Kidney (tissue), 22 donors: Measurements from ENCODE around the gene MAPK10. TPM values are rescaled to one million over a fixed set of nuclear protein-coding genes. Genes with fewer than 3 reads are reported as not detected.
A peak's percentile ranks its signal among the peaks of the same experiment; 100 is the strongest.

Experiments
- DNase-seq, 5 donors: peaks; one replicate each; pipeline ENCODE4 v3.0.0-alpha.2; 2013 to 2020
- FAIRE-seq: peaks from 2 replicates; lab custom pipeline; 2012; peaks lifted over from hg19 to GRCh38; lab: Jason Lieb, UNC
- H3K27ac ChIP-seq, 2 donors: one replicate each; pipeline ENCODE4 v1.7.0; 2013; ENCODE audit warnings: low read depth in 2 of 2, low read length in 2 of 2, inconsistent platforms in 1 of 2
- H3K27me3 ChIP-seq: one replicate; pipeline ENCODE4 v1.7.1; 2013; ENCODE audit warnings: low read length, inconsistent platforms; ENCODE audit not compliant: control insufficient read depth, insufficient read depth
- H3K36me3 ChIP-seq, 3 donors: one replicate each; pipeline versions ENCODE4 v1.7.0 to v1.7.1; 2013; ENCODE audit warnings: low read length in 3 of 3, control low read depth in 1 of 3, inconsistent platforms in 1 of 3; ENCODE audit not compliant: insufficient read depth in 3 of 3, control insufficient read depth in 2 of 3
- H3K4me1 ChIP-seq, 3 donors: one replicate each; pipeline versions ENCODE4 v1.7.0 to v1.7.1; 2013; ENCODE audit warnings: low read length in 3 of 3, inconsistent platforms in 1 of 3, low read depth in 1 of 3; ENCODE audit not compliant: control insufficient read depth in 2 of 3, insufficient read depth in 2 of 3
- H3K4me3 ChIP-seq, 3 donors: one replicate each; pipeline versions ENCODE4 v1.7.0 to v1.8.1; 2013; ENCODE audit warnings: low read length in 3 of 3, control low read depth in 1 of 3, inconsistent platforms in 1 of 3
- H3K9ac ChIP-seq, 3 donors: one replicate each; pipeline versions ENCODE4 v1.7.0 to v1.7.1; 2013; ENCODE audit warnings: low read length in 3 of 3, control low read depth in 1 of 3, inconsistent platforms in 1 of 3
- H3K9me3 ChIP-seq, 3 donors: one replicate each; pipeline versions ENCODE4 v1.7.0 to v1.7.1; 2013; ENCODE audit warnings: low read length in 3 of 3, control low read depth in 1 of 3, inconsistent platforms in 1 of 3; ENCODE audit not compliant: control insufficient read depth in 2 of 3, insufficient read depth in 1 of 3
- intact Hi-C: fragments of 100-400 bp; cut with DNase I; formaldehyde crosslinking; loops from one replicate; pipeline ENCODE4 v1.11.1; 2022
- long read RNA-seq, 10 donors: library from polyadenylated mRNA in 1 of 10; unstranded in 1 of 10; transcript quantifications; one replicate each; pipeline ENCODE4 v2.0.0 and lab custom pipeline, GENCODE V29; 2021 to 2026
- polyA plus RNA-seq: library from polyadenylated mRNA; stranded (reverse); fragments of 350-450 nt; fragmentation: Illumina TruSeq; extraction: RNeasy Lipid Tissue Mini Kit (QIAGEN cat#74804); gene quantifications from one replicate; pipeline ENCODE4 v1.2.3, GENCODE V29; 2014; ENCODE audit warnings: low read depth, low replicate concordance; ENCODE audit not compliant: insufficient read depth
- total RNA-seq: library from RNA; stranded (reverse); fragmentation: NEBNext Ultra II Directional; extraction: Animal tissue kit (Norgen Biotek cat#: 25700); gene quantifications from one replicate; pipeline ENCODE4 v1.2.1, GENCODE V29; 2021
- TF ChIP-seq, protein P1 (sequence below): IDR thresholded peaks from 3 replicates; pipeline ENCODE4 v1.5.1; 2012; ENCODE audit warnings: mild to moderate bottlenecking, moderate library complexity, borderline replicate concordance; ENCODE audit not compliant: insufficient read depth; ENCODE audit errors: extremely low read depth
- donor health status: control.
- donor health status: control.
- donor health status: control.
- donor health status: control.
- donor health status: control.
- donor health status: DM: yes; HTN: yes; CAD: no.
- donor health status: Normal renal cell carcinoma (clear cell type).

Gene MAPK10
- 54.5 TPM for total RNA-seq
- polyA plus RNA-seq = 27.6 TPM
- long read RNA-seq, donor 1, partial matches to known transcripts = 44 of 46 reads
- long read RNA-seq, donor 1, other reads (novel, unspliced or antisense) = 0 of 46 reads
- long read RNA-seq, donor 2, partial matches to known transcripts = 156 of 156 reads
- long read RNA-seq, donor 2, other reads (novel, unspliced or antisense) = 0 of 156 reads
- long read RNA-seq, donor 3, full-length matches to known transcripts = 5 of 5 reads
- long read RNA-seq, donor 3, partial matches to known transcripts = 0 of 5 reads
- long read RNA-seq, donor 3, other reads (novel, unspliced or antisense) = 0 of 5 reads
- long read RNA-seq, donor 4, full-length matches to known transcripts = 2 of 94 reads
- long read RNA-seq, donor 4, partial matches to known transcripts = 92 of 94 reads
- long read RNA-seq, donor 4, other reads (novel, unspliced or antisense) = 0 of 94 reads
- long read RNA-seq, donor 5 = 0 reads
- long read RNA-seq, donor 6, partial matches to known transcripts = 78 of 90 reads
- long read RNA-seq, donor 6, other reads (novel, unspliced or antisense) = 12 of 90 reads
- long read RNA-seq, donor 7, partial matches to known transcripts = 7 of 26 reads
- long read RNA-seq, donor 7, other reads (novel, unspliced or antisense) = 18 of 26 reads
- long read RNA-seq, donor 8, partial matches to known transcripts = 60 of 62 reads
- long read RNA-seq, donor 8, other reads (novel, unspliced or antisense) = 0 of 62 reads
- long read RNA-seq, donor 9, partial matches to known transcripts = 5 of 6 reads
- long read RNA-seq, donor 9, other reads (novel, unspliced or antisense) = 0 of 6 reads
- long read RNA-seq, donor 10, partial matches to known transcripts = 0 of 1 reads
- long read RNA-seq, donor 10, other reads (novel, unspliced or antisense) = 0 of 1 reads

DNA sequence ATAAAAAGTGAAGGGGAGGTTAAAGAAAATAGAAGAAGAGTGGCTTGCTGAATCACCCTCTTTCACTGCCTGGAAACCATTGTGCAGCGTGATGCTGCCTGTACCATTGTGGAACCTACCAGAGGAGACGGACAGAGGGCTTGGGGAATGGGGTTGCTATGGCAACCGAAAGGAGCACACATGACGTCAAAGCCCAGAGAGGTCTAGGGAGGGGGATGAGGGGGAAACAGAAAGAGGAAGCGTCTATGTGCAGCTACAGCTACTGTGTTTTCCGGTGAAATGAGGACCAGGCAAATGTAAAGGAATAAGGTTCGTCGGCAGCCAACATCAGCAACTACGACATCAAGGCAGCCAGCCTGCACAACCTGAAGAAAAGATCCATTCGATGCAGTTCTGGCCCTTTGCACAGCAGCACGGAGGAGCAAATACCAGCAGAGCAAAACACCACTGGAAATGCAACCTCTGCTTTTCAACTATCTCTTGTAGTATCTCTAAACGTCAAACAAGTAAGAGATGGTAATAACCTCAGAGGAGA, at the start of gene MAPK10:
Gene MAPK10 (minus strand): TSS at position 110 of the 535 bp plus-strand sequence.
- DNase-seq = peak; percentile 83 to 95 (median 89)
- Histone ChIP-seq H3K9me3 (no peaks in the 10 kb centered on the region), H3K36me3 (no peaks in the 10 kb centered on the region), H3K27ac (peak within 1 kb of the TSS in 1 of 2 donors; percentile 16), H3K27me3 (no peaks in the 10 kb centered on the region), H3K9ac (peak within 1 kb of the TSS; percentile 24 to 59 (median 53)), H3K4me1 (peaks cover 4 to 11% (median 5%) of the 10 kb centered on the region in 3 donors), H3K4me3 (peak within 1 kb of the TSS; percentile 70 to 85 (median 75))
- FAIRE-seq = no peak
- intact Hi-C loops = no loop called here
- TF ChIP-seq, protein P1, sequence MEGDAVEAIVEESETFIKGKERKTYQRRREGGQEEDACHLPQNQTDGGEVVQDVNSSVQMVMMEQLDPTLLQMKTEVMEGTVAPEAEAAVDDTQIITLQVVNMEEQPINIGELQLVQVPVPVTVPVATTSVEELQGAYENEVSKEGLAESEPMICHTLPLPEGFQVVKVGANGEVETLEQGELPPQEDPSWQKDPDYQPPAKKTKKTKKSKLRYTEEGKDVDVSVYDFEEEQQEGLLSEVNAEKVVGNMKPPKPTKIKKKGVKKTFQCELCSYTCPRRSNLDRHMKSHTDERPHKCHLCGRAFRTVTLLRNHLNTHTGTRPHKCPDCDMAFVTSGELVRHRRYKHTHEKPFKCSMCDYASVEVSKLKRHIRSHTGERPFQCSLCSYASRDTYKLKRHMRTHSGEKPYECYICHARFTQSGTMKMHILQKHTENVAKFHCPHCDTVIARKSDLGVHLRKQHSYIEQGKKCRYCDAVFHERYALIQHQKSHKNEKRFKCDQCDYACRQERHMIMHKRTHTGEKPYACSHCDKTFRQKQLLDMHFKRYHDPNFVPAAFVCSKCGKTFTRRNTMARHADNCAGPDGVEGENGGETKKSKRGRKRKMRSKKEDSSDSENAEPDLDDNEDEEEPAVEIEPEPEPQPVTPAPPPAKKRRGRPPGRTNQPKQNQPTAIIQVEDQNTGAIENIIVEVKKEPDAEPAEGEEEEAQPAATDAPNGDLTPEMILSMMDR = no peak

DNA sequence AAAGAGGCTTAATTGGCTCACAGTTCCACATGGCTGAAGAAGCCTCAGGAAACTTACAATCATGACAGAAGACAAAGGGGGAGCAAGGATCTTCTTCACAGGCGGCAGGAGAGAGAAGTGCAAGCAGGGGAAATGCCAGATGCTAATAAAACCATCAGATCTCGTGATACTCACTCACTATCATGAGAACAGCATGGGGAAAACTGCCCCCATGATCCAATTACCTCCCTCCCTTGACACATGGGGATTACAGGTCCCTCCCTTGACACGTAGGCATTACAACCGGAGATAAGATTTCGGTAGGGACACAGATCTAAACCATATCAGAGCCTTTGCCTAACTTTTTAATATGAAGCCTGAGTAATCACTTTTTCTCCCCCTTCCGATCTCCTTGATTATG, 43.7 kb upstream of the MAPK10 start:
- no peak for FAIRE-seq
- intact Hi-C loops = no loop called here
- H3K27ac ChIP-seq = no peak overlapping the region
- H3K9ac ChIP-seq = no peak overlapping the region
- peak in 2 of 5 donors; percentile 16 to 17 for DNase-seq
- no peaks in the 10 kb centered on the region for H3K36me3 ChIP-seq
- TF ChIP-seq, protein P1 = no peak
- peaks cover 0 to 1% (median 0%) of the 10 kb centered on the region in 3 donors for H3K9me3 ChIP-seq
- no peaks in the 10 kb centered on the region for H3K4me1 ChIP-seq
- no peaks in the 10 kb centered on the region for H3K27me3 ChIP-seq
- H3K4me3 ChIP-seq = no peak overlapping the region

DNA sequence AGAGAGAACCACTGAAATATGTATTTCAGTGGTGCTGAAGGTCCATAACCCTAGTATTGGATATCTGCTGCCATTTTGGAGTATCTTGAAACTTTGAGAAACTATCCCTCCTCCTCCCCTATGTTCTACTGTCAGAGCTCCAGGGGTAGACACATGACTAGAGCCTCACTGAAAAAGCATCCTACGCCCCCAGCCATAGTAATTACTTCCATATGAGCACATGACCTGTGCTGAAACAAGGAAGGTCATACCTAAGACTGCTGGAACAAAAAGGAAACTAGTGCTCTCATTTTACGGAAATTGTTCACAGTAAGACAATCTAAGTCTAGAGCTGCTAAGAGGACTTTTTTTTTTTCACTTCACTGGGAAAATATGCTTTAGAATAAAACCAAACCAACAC, 42.0 kb upstream of the MAPK10 start:
- peaks cover 0 to 1% (median 0%) of the 10 kb centered on the region in 3 donors for H3K9me3 ChIP-seq
- TF ChIP-seq, protein P1 = no peak
- no peak overlapping the region for H3K4me3 ChIP-seq
- H3K9ac ChIP-seq = no peak overlapping the region
- intact Hi-C loops = no loop called here
- no peak overlapping the region for H3K27ac ChIP-seq
- no peaks in the 10 kb centered on the region for H3K36me3 ChIP-seq
- H3K27me3 ChIP-seq = no peaks in the 10 kb centered on the region
- FAIRE-seq (no peak), DNase-seq (no peak)
- H3K4me1 ChIP-seq = no peaks in the 10 kb centered on the region
